WTC11 (cell line): ENCODE measurements around the gene GLRA1.

Experiments
- CTCF ChIP-seq: fragments of 200-600 bp; IDR thresholded peaks from 2 replicates; pipeline ENCODE4 v1.8.0; 2022; ENCODE audit warnings: antibody characterized with exemption
- JUN ChIP-seq: sonication (generic); formaldehyde crosslinking; IDR thresholded peaks from 2 replicates; pipeline ENCODE4 v1.8.0; 2023; ENCODE audit warnings: mild to moderate bottlenecking, missing genetic modification reagents
- TP53 ChIP-seq: sonication (generic); formaldehyde crosslinking; IDR thresholded peaks from 2 replicates; pipeline ENCODE4 v1.8.1; 2023; ENCODE audit warnings: mild to moderate bottlenecking, missing genetic modification reagents

GRCh38 chr5:151970885-151971284 lies 46.2 kb upstream of the GLRA1 start:
- no peak for TF ChIP-seq TP53 (CRISPR knock-in tag)
- no peak for TF ChIP-seq JUN (CRISPR knock-in tag)
- TF ChIP-seq CTCF = no peak
